Loucy (cell line): ENCODE results near the gene IL1RAPL2.

Experiments
- CTCF ChIP-seq: fragments of 200-600 bp; sonication (generic); conservative IDR thresholded peaks from 2 replicates; pipeline ENCODE4 v1.5.1; 2014; ENCODE audit warnings: mild to moderate bottlenecking, antibody characterized with exemption, low read length
- EZH2phosphoT487 ChIP-seq: fragments of 200-600 bp; IDR thresholded peaks from 2 replicates; pipeline ENCODE4 v1.6.1; 2018; ENCODE audit warnings: antibody characterized with exemption, mild to moderate bottlenecking, moderate library complexity, borderline replicate concordance

DNA sequence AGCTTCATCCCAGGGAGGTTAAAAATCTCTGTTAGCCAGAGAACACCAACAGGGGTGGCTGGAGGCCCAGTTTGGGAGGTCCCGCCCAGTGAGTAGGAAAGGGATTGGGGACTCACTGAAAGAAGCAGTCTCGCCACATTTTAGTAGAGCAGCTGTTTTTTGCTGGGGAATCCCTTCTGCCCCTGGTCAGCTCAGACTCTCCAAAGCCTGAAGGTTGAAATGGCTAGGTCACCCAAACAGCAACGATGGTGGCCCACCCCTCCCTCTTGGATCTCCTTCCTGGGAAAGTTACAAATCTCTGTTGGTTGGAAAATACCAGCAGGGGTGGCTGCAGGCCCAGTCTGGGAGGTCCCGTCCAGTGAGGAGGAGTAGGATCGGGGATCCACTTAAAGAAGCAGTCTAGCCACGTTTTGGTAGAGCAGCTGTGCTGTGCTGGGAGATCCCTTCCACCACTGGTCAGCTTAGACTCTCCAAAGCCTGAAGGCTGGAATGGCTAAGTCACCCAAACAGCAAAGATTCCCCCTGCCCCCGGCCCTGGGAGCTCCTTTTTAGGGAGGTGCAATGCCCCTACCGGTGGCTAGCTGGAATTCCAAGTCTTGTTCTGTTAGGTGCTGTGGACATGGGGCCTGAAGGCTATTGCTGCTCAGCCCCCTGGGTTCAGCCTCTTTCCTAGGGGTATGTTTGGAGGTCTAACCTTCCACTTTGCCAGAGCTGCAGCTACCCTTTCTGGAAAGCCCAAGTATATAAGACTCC, 694.5 kb downstream of the IL1RAPL2 start:
- no peak for TF ChIP-seq CTCF
- TF ChIP-seq EZH2phosphoT487 = no peak
